ENCODE measurements around the gene AXL. TPM values are rescaled to one million over a fixed set of nuclear protein-coding genes. Genes with fewer than 3 reads are reported as not detected.

Gene AXL
- total RNA-seq (100 to 1,000 TPM in 3 of 7 donors, 10 to 100 TPM in 4; 48.4 to 135 (median 87.5) TPM), polyA plus RNA-seq (1 to 10 TPM; 2.3 to 8.3 (median 5.0) TPM)
- long read RNA-seq, donor 1, full-length matches to known transcripts: 6 of 31 reads
- long read RNA-seq, donor 1, partial matches to known transcripts: 25 of 31 reads
- long read RNA-seq, donor 1, other reads (novel, unspliced or antisense): 0 of 31 reads
- long read RNA-seq, donor 2, full-length matches to known transcripts: 4 of 56 reads
- long read RNA-seq, donor 2, partial matches to known transcripts: 52 of 56 reads
- long read RNA-seq, donor 2, other reads (novel, unspliced or antisense): 0 of 56 reads

- H3K4me1 ChIP-seq: peaks cover 0 to 23% (median 2%) of the 10 kb centered on the region in 6 donors
- H3K36me3 ChIP-seq: no peaks in the 10 kb centered on the region
- no peaks in the 10 kb centered on the region for H3K9me3 ChIP-seq
- H3K4me3 ChIP-seq: peak within 1 kb of the TSS; percentile 22 to 69 (median 36)
- intact Hi-C loops (cut with DNase I; ENCODE audit: low total_unique reads): no loop called here
- peaks cover 0 to 50% (median 18%) of the 10 kb centered on the region in 7 donors for H3K27me3 ChIP-seq (replicated peaks in 1 of 7)
- H3K27ac ChIP-seq: peak within 1 kb of the TSS in 7 of 8 donors; percentile 65 to 83 (median 80)
- 12 to 23% (median 20%) methylated on average over 19 to 32 of the region's 32 CpGs for WGBS, 5 donors
- no peak for DNase-seq
- TF ChIP-seq CTCF (IDR thresholded peaks at IDR 0.05 in 8 of 11, conservative IDR thresholded peaks at IDR 0.05 in 3 of 11): no peak
- peak; percentile 39 to 70 (median 68) for TF ChIP-seq POLR2AphosphoS5 (IDR thresholded peaks at IDR 0.05)
Observed at GRCh38 chr19:41218615-41219507, at the start of gene AXL. AXL (plus strand) TSS chr19:41219223; CDS start chr19:41219393, 170 bp downstream.

- Histone ChIP-seq H3K4me1 (peaks cover 0 to 18% (median 0%) of the 10 kb centered on the region in 6 donors), H3K36me3 (no peaks in the 10 kb centered on the region), H3K4me3 (no peak overlapping the region), H3K27ac (no peak overlapping the region), H3K27me3 (replicated peaks in 1 of 7) (peaks cover 0 to 7% (median 0%) of the 10 kb centered on the region in 7 donors), H3K9me3 (no peaks in the 10 kb centered on the region)
- no peak for TF ChIP-seq POLR2AphosphoS5 (IDR thresholded peaks at IDR 0.05)
- no peak for TF ChIP-seq POLR2A (IDR thresholded peaks at IDR 0.05)
- 55 to 77% (median 63%) methylated on average over 6 of the region's 6 CpGs for WGBS, 5 donors
- intact Hi-C loops (cut with DNase I; ENCODE audit: low total_unique reads): no loop called here
- DNase-seq: no peak
Observed at GRCh38 chr19:41172297-41173164, 46.5 kb upstream of the AXL start.

GRCh38 chr19:41174297-41174928 is 44.6 kb upstream of the AXL start:
- no peak overlapping the region for H3K27ac ChIP-seq
- intact Hi-C loops (cut with DNase I; ENCODE audit: low total_unique reads): no loop called here
- DNase-seq: no peak
- no peaks in the 10 kb centered on the region for H3K36me3 ChIP-seq
- H3K9me3 ChIP-seq: no peaks in the 10 kb centered on the region
- H3K27me3 ChIP-seq (replicated peaks in 1 of 7): peaks cover 0 to 5% (median 0%) of the 10 kb centered on the region in 7 donors
- TF ChIP-seq CTCF (IDR thresholded peaks at IDR 0.05 in 8 of 11, conservative IDR thresholded peaks at IDR 0.05 in 3 of 11): no peak
- TF ChIP-seq POLR2AphosphoS5 (IDR thresholded peaks at IDR 0.05): no peak
- no peak for TF ChIP-seq POLR2A (IDR thresholded peaks at IDR 0.05)
- H3K4me3 ChIP-seq: no peak overlapping the region
- 86 to 91% (median 89%) methylated on average over 12 to 15 of the region's 15 CpGs for WGBS, 5 donors
- H3K4me1 ChIP-seq: peaks cover 0 to 18% (median 0%) of the 10 kb centered on the region in 6 donors
